Neural cell (in vitro differentiated cells): ENCODE measurements around the gene NASP. TPM values are rescaled to one million over a fixed set of nuclear protein-coding genes. Genes with fewer than 3 reads are reported as not detected.

Source experiments
- H2AFZ ChIP-seq: fragments of 200-600, 300-800 bp; sonication (generic), shearing (Covaris generic); 2 replicates; pipeline ENCODE4 v1.6.0; 2014; ENCODE audit warnings: low read depth, mild to moderate bottlenecking, antibody characterized with exemption, low read length, moderate library complexity
- H3F3A ChIP-seq: fragments of 200-600 bp; shearing (Covaris generic); 2 replicates; pipeline ENCODE4 v1.6.1; 2016; ENCODE audit warnings: mild to moderate bottlenecking, moderate library complexity, mixed read lengths, antibody characterized with exemption, low read length; ENCODE audit not compliant: insufficient read depth, poor library complexity, severe bottlenecking
- H3K27ac ChIP-seq: fragments of 200-600, 300-800 bp; sonication (generic), shearing (Covaris generic); 2 replicates; pipeline ENCODE4 v1.5.1; 2014; ENCODE audit warnings: mild to moderate bottlenecking, low read length, moderate library complexity
- H3K27me3 ChIP-seq: fragments of 300-800, 200-600 bp; sonication (generic), shearing (Covaris generic); 2 replicates; pipeline ENCODE4 v1.6.0; 2014; ENCODE audit warnings: mild to moderate bottlenecking, low read depth, low read length, moderate library complexity; ENCODE audit not compliant: insufficient read depth
- H3K36me3 ChIP-seq: fragments of 300-800, 200-600 bp; sonication (generic), shearing (Covaris generic); 2 replicates; pipeline ENCODE4 v1.5.1; 2014; ENCODE audit warnings: mild to moderate bottlenecking, antibody characterized with exemption, low read length, moderate library complexity; ENCODE audit not compliant: insufficient read depth
- H3K4me2 ChIP-seq: fragments of 300-800, 200-600 bp; sonication (generic), shearing (Covaris generic); 2 replicates; pipeline ENCODE4 v1.6.0; 2014; ENCODE audit warnings: mild to moderate bottlenecking, low read length
- H3K4me3 ChIP-seq: fragments of 300-800, 200-600 bp; sonication (generic), shearing (Covaris generic); 2 replicates; pipeline ENCODE4 v1.5.1; 2014; ENCODE audit warnings: mild to moderate bottlenecking, low read length, moderate library complexity
- H3K79me2 ChIP-seq: fragments of 200-600 bp; shearing (Covaris generic); replicated peaks from 2 replicates; pipeline ENCODE4 v1.6.0; 2014; ENCODE audit warnings: mild to moderate bottlenecking, low read length, moderate library complexity; ENCODE audit not compliant: insufficient read depth
- H3K9ac ChIP-seq: fragments of 300-800, 200-600 bp; sonication (generic), shearing (Covaris generic); 2 replicates; pipeline ENCODE4 v1.6.1; 2016; ENCODE audit warnings: mild to moderate bottlenecking, low read length, mixed read lengths
- H3K9me2 ChIP-seq: fragments of 200-600 bp; shearing (Covaris generic); 2 replicates; pipeline ENCODE4 v1.6.1; 2016; ENCODE audit warnings: mild to moderate bottlenecking, low read length, mixed read lengths; ENCODE audit not compliant: insufficient read depth
- H3K9me3 ChIP-seq: fragments of 200-600, 300-800 bp; sonication (generic), shearing (Covaris generic); 2 replicates; pipeline ENCODE4 v1.6.1; 2016; ENCODE audit warnings: mild to moderate bottlenecking, mixed run types, low read length, moderate library complexity, mixed read lengths
- H4K20me1 ChIP-seq: fragments of 200-600 bp; shearing (Covaris generic); 2 replicates; pipeline ENCODE4 v1.6.1; 2016; ENCODE audit warnings: mild to moderate bottlenecking, mixed run types; ENCODE audit not compliant: insufficient read depth
- EP300 ChIP-seq: fragments of 450-650 bp; conservative IDR thresholded peaks from 2 replicates; pipeline ENCODE4 v1.6.1; 2014; ENCODE audit warnings: antibody characterized with exemption, mild to moderate bottlenecking, moderate library complexity; ENCODE audit not compliant: poor library complexity, severe bottlenecking
- EZH2 ChIP-seq: fragments of 200-600, 300-800 bp; shearing (Covaris generic), sonication (generic); IDR thresholded peaks from 2 replicates; pipeline ENCODE4 v1.6.1; 2014; ENCODE audit warnings: antibody characterized with exemption, low read length, borderline replicate concordance, mild to moderate bottlenecking; ENCODE audit not compliant: insufficient read depth, poor library complexity, severe bottlenecking
- MXI1 ChIP-seq: fragments of 450-650 bp; conservative IDR thresholded peaks from 2 replicates; pipeline ENCODE4 v1.6.1; 2014; ENCODE audit warnings: antibody characterized with exemption, mild to moderate bottlenecking; ENCODE audit not compliant: poor library complexity, severe bottlenecking
- POLR2AphosphoS5 ChIP-seq: IDR thresholded peaks from 2 replicates; pipeline ENCODE4 v1.6.1; 2012
- RAD21 ChIP-seq: fragments of 450-650 bp; conservative IDR thresholded peaks from 2 replicates; pipeline ENCODE4 v1.6.1; 2014; ENCODE audit warnings: antibody characterized with exemption, mild to moderate bottlenecking, moderate library complexity
- SMC3 ChIP-seq: fragments of 450-650 bp; conservative IDR thresholded peaks from 2 replicates; pipeline ENCODE4 v1.6.1; 2014; ENCODE audit warnings: antibody characterized with exemption, mild to moderate bottlenecking, moderate library complexity; ENCODE audit not compliant: poor library complexity
- TAF1 ChIP-seq: IDR thresholded peaks from 2 replicates; pipeline ENCODE4 v1.6.1; 2012; ENCODE audit warnings: low read depth
- polyA plus RNA-seq: library from polyadenylated mRNA; depleted of rRNA; stranded (reverse); fragments of >200 nt; gene quantifications from 2 replicates; pipeline ENCODE4 v1.2.3, GENCODE V29; 2014
- TF ChIP-seq, protein P1 (sequence below): fragments of 450-650 bp; IDR thresholded peaks from 2 replicates; pipeline ENCODE4 v1.5.1; 2014; ENCODE audit warnings: antibody characterized with exemption, mild to moderate bottlenecking, moderate library complexity; ENCODE audit not compliant: poor library complexity, severe bottlenecking
- TF ChIP-seq, protein P2 (sequence below): IDR thresholded peaks from 2 replicates; pipeline ENCODE4 v1.6.1; 2012; ENCODE audit warnings: borderline replicate concordance

NASP gene
- polyA plus RNA-seq, 1 donor from 2014 or later, result 177 TPM

DNA sequence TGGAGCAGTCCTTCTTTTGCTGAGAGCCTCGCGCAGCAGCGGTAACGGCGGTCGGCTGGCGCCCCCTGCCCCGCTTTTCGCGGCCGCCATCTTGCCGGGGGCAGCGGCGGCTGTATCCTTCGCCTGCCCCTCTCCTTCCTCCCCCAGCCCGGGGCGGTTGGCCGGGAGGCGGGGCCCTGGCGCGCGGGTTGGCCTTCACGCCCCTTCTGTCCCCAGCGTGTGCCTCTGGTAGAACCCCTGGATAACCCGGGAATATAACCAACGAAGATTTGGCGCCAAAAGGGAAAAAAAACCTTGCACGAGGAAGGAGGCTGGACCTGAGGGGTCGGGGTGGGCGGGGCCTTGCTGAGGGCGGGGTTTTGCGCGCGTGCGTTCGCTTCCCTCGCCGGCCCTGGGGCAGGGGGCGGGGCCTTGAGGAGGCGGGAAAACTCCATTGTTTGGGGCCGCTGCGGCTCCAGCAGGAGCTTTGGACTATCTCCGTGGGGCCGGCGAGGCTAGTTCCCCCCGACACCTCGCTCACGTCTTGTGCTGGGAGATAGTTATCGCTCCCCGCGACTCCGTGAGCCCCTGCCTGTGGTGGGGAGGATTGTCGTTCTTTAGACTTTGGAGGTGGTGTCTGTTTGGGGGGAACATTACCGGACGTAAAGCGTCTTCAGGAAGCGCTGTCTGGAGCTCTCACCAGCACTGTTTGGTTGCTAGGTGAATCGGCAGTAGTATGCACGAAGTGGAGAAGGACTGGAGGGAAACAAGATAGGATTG is 689 bp downstream of the NASP start:
- peak overlapping the region; percentile 93 for H3K27ac ChIP-seq
- peaks cover 38% of the 10 kb centered on the region for H3K79me2 ChIP-seq

DNA sequence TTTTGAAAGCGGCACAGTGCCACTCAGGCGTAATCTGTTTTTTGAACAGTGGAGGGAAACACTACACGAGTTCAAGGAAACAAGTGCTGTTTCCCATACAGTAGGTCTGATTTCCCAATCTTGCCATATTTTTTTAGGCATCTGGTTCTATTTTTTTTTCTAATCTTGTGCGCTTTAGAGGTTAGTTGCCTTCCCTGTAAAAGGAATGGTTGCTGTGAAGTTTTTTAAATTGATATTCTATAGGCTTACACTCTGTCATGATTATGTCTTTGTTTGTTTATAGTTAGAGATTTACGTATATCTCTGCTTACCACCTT is 1.2 kb downstream of the NASP start:
- H2AFZ ChIP-seq, result peak overlapping the region; percentile 99
- H3K27ac ChIP-seq, result peak overlapping the region; percentile 93
- no peaks in the 10 kb centered on the region for H3K9me3 ChIP-seq
- H3K9me2 ChIP-seq, result no peaks in the 10 kb centered on the region
- TF ChIP-seq MXI1, result peak; percentile 84
- no peak for TF ChIP-seq TAF1
- TF ChIP-seq EP300, result no peak
- H3K27me3 ChIP-seq, result no peaks in the 10 kb centered on the region
- peaks cover 2% of the 10 kb centered on the region for H4K20me1 ChIP-seq
- H3K79me2 ChIP-seq, result peaks cover 43% of the 10 kb centered on the region
- peak overlapping the region; percentile 86 for H3K4me3 ChIP-seq
- no peaks in the 10 kb centered on the region for H3F3A ChIP-seq
- H3K36me3 ChIP-seq, result no peaks in the 10 kb centered on the region
- H3K4me2 ChIP-seq, result peak overlapping the region; percentile 42
- peak overlapping the region; percentile 96 for H3K9ac ChIP-seq

More for the DNA sequence above, 689 bp downstream of the NASP start:
- peak overlapping the region; percentile 42 for H3K4me2 ChIP-seq
- no peaks in the 10 kb centered on the region for H3F3A ChIP-seq
- H3K4me3 ChIP-seq, result peak overlapping the region; percentile 86
- TF ChIP-seq POLR2AphosphoS5 (peak; percentile 49), SMC3 (no peak), EP300 (no peak), EZH2 (no peak), TAF1 (peak; percentile 73), RAD21 (peak; percentile 19), MXI1 (peak; percentile 91)
- TF ChIP-seq, protein P1, sequence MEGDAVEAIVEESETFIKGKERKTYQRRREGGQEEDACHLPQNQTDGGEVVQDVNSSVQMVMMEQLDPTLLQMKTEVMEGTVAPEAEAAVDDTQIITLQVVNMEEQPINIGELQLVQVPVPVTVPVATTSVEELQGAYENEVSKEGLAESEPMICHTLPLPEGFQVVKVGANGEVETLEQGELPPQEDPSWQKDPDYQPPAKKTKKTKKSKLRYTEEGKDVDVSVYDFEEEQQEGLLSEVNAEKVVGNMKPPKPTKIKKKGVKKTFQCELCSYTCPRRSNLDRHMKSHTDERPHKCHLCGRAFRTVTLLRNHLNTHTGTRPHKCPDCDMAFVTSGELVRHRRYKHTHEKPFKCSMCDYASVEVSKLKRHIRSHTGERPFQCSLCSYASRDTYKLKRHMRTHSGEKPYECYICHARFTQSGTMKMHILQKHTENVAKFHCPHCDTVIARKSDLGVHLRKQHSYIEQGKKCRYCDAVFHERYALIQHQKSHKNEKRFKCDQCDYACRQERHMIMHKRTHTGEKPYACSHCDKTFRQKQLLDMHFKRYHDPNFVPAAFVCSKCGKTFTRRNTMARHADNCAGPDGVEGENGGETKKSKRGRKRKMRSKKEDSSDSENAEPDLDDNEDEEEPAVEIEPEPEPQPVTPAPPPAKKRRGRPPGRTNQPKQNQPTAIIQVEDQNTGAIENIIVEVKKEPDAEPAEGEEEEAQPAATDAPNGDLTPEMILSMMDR, result peak; percentile 58
- TF ChIP-seq, protein P2, sequence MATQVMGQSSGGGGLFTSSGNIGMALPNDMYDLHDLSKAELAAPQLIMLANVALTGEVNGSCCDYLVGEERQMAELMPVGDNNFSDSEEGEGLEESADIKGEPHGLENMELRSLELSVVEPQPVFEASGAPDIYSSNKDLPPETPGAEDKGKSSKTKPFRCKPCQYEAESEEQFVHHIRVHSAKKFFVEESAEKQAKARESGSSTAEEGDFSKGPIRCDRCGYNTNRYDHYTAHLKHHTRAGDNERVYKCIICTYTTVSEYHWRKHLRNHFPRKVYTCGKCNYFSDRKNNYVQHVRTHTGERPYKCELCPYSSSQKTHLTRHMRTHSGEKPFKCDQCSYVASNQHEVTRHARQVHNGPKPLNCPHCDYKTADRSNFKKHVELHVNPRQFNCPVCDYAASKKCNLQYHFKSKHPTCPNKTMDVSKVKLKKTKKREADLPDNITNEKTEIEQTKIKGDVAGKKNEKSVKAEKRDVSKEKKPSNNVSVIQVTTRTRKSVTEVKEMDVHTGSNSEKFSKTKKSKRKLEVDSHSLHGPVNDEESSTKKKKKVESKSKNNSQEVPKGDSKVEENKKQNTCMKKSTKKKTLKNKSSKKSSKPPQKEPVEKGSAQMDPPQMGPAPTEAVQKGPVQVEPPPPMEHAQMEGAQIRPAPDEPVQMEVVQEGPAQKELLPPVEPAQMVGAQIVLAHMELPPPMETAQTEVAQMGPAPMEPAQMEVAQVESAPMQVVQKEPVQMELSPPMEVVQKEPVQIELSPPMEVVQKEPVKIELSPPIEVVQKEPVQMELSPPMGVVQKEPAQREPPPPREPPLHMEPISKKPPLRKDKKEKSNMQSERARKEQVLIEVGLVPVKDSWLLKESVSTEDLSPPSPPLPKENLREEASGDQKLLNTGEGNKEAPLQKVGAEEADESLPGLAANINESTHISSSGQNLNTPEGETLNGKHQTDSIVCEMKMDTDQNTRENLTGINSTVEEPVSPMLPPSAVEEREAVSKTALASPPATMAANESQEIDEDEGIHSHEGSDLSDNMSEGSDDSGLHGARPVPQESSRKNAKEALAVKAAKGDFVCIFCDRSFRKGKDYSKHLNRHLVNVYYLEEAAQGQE, result no peak
- H3K36me3 ChIP-seq, result no peaks in the 10 kb centered on the region
- H3K9ac ChIP-seq, result peak overlapping the region; percentile 96
- H3K27me3 ChIP-seq, result no peaks in the 10 kb centered on the region
- H3K9me2 ChIP-seq, result no peaks in the 10 kb centered on the region
- H2AFZ ChIP-seq, result peak overlapping the region; percentile 99
- no peaks in the 10 kb centered on the region for H3K9me3 ChIP-seq
- peaks cover 2% of the 10 kb centered on the region for H4K20me1 ChIP-seq
